Prostate gland (tissue), 2 donors: ENCODE measurements around the gene VWA8.

ENCODE experiments used
- CTCF ChIP-seq, 4 experiments: fragments of 200-600 bp in 2 of 4; fragments of 450-650 bp in 2 of 4; sonication (generic) in 2 of 4; IDR thresholded peaks; 1 replicate in 3 of 4; 2 replicates in 1 of 4; pipeline ENCODE4 v1.5.1; 2016 to 2019; ENCODE audit warnings: antibody characterized with exemption in 4 of 4, mild to moderate bottlenecking in 2 of 4, moderate library complexity in 2 of 4
- POLR2A ChIP-seq: fragments of 450-650 bp; IDR thresholded peaks from one replicate; pipeline ENCODE4 v1.6.1; 2016; ENCODE audit warnings: antibody characterized with exemption, mild to moderate bottlenecking

- TF ChIP-seq CTCF (IDR thresholded peaks at IDR 0.05) (no peak), POLR2A (no peak)
These were observed 261.1 kb downstream of the VWA8 start for GRCh38 chr13:41699759-41700158.
